ENCODE results near the gene ITGA7.
A peak's percentile ranks its signal among the peaks of the same experiment; 100 is the strongest.

The ITGA7 gene

GRCh38 chr12:55707841-55708694 lies at the start of gene ITGA7:
ITGA7 (minus strand) TSS chr12:55707904; CDS start chr12:55707682, 222 bp downstream.
- peak; percentile 72 for DNase-seq (ENCODE audit: low spot score)

GRCh38 chr12:55755246-55755645 lies 47.5 kb upstream of the ITGA7 start:
- DNase-seq (ENCODE audit: low spot score) = no peak

- DNase-seq (ENCODE audit: low spot score) = no peak
These were observed 40.7 kb upstream of the ITGA7 start for GRCh38 chr12:55748230-55748993.

GRCh38 chr12:55746913-55747231 lies 39.2 kb upstream of the ITGA7 start:
- DNase-seq (ENCODE audit: low spot score) = no peak

GRCh38 chr12:55746174-55746912 lies 38.6 kb upstream of the ITGA7 start:
- no peak for DNase-seq (ENCODE audit: low spot score)

- DNase-seq (ENCODE audit: low spot score) = no peak
These were observed 37.9 kb upstream of the ITGA7 start for GRCh38 chr12:55745361-55746173.

- DNase-seq (ENCODE audit: low spot score) = no peak
These were observed 36.8 kb upstream of the ITGA7 start for GRCh38 chr12:55744340-55745030.

- peak; percentile 70 for DNase-seq (ENCODE audit: low spot score)
These were observed 36.0 kb upstream of the ITGA7 start for GRCh38 chr12:55743406-55744339.

- DNase-seq (ENCODE audit: low spot score) = peak; percentile 89
These were observed 35.2 kb upstream of the ITGA7 start, which contains the start of gene GDF11 for GRCh38 chr12:55742719-55743405. GDF11 (plus strand) TSS chr12:55743122; CDS start chr12:55743317, 195 bp downstream.

- DNase-seq (ENCODE audit: low spot score) = no peak
These were observed 34.4 kb upstream of the ITGA7 start for GRCh38 chr12:55741931-55742680.

GRCh38 chr12:55739025-55739378 lies 31.3 kb upstream of the ITGA7 start:
- no peak for DNase-seq (ENCODE audit: low spot score)

GRCh38 chr12:55738123-55739024 lies 30.7 kb upstream of the ITGA7 start:
- DNase-seq (ENCODE audit: low spot score) = peak; percentile 71

- no peak for DNase-seq (ENCODE audit: low spot score)
These were observed 29.9 kb upstream of the ITGA7 start for GRCh38 chr12:55737581-55738122.

- peak; percentile 74 for DNase-seq (ENCODE audit: low spot score)
These were observed 29.3 kb upstream of the ITGA7 start for GRCh38 chr12:55736780-55737580.

- no peak for DNase-seq (ENCODE audit: low spot score)
These were observed 28.4 kb upstream of the ITGA7 start for GRCh38 chr12:55736076-55736475.

- DNase-seq (ENCODE audit: low spot score) = no peak
These were observed 26.9 kb upstream of the ITGA7 start for GRCh38 chr12:55734595-55734994.

Data from hepatic stellate cell (primary cell).